ENCODE measurements around the gene SNX33.

SNX33 gene

GRCh38 chr15:75673426-75674235 lies 25.9 kb downstream of the SNX33 start:
- Histone ChIP-seq H3K27ac (peak overlapping the region; percentile 89 to 92), H3K27me3 (no peaks in the 10 kb centered on the region), H3K36me3 (peaks cover 19 to 38% (median 31%) of the 10 kb centered on the region in 3 donors), H3K9me3 (no peaks in the 10 kb centered on the region), H3K4me1 (peaks cover 6 to 80% (median 66%) of the 10 kb centered on the region in 4 donors), H3K4me3 (peak overlapping the region in 1 of 2 donors; percentile 1)
- intact Hi-C loops (cut with DNase I; ENCODE audit: low total_unique reads) = no loop called here
- no peak for TF ChIP-seq CTCF (IDR thresholded peaks at IDR 0.05)
- peak; percentile 87 to 97 for DNase-seq

- Histone ChIP-seq H3K27ac (peak overlapping the region; percentile 89 to 92), H3K4me1 (peaks cover 6 to 76% (median 65%) of the 10 kb centered on the region in 4 donors), H3K36me3 (peaks cover 26 to 46% (median 37%) of the 10 kb centered on the region in 3 donors), H3K27me3 (no peaks in the 10 kb centered on the region), H3K9me3 (no peaks in the 10 kb centered on the region), H3K4me3 (no peak overlapping the region)
- TF ChIP-seq CTCF (IDR thresholded peaks at IDR 0.05) = no peak
- intact Hi-C loops (cut with DNase I; ENCODE audit: low total_unique reads) = no loop called here
- DNase-seq = no peak
These were observed 26.7 kb downstream of the SNX33 start for GRCh38 chr15:75674366-75674765.

- peak in 1 of 2 experiments; percentile 6 for TF ChIP-seq CTCF (IDR thresholded peaks at IDR 0.05)
- Histone ChIP-seq H3K4me1 (peaks cover 6 to 66% (median 57%) of the 10 kb centered on the region in 4 donors), H3K27ac (peak overlapping the region; percentile 89 to 92), H3K27me3 (no peaks in the 10 kb centered on the region), H3K4me3 (no peak overlapping the region), H3K9me3 (no peaks in the 10 kb centered on the region), H3K36me3 (peaks cover 41 to 60% (median 50%) of the 10 kb centered on the region in 3 donors)
- DNase-seq = peak in 1 of 2 donors; percentile 90
- intact Hi-C loops (cut with DNase I; ENCODE audit: low total_unique reads) = no loop called here
These were observed 28.1 kb downstream of the SNX33 start for GRCh38 chr15:75675579-75676404.

- DNase-seq = no peak
- Histone ChIP-seq H3K27me3 (no peaks in the 10 kb centered on the region), H3K4me1 (peaks cover 6 to 55% (median 51%) of the 10 kb centered on the region in 4 donors), H3K27ac (peak overlapping the region; percentile 89 to 92), H3K4me3 (no peak overlapping the region), H3K9me3 (no peaks in the 10 kb centered on the region), H3K36me3 (peaks cover 51 to 71% (median 61%) of the 10 kb centered on the region in 3 donors)
- intact Hi-C loops (cut with DNase I; ENCODE audit: low total_unique reads) = no loop called here
- TF ChIP-seq CTCF (IDR thresholded peaks at IDR 0.05) = no peak
These were observed 29.2 kb downstream of the SNX33 start for GRCh38 chr15:75676688-75677464.

Measured in tibial artery (tissue), 4 donors.